ENCODE measurements around the gene CDCP1.

Gene CDCP1

DNA sequence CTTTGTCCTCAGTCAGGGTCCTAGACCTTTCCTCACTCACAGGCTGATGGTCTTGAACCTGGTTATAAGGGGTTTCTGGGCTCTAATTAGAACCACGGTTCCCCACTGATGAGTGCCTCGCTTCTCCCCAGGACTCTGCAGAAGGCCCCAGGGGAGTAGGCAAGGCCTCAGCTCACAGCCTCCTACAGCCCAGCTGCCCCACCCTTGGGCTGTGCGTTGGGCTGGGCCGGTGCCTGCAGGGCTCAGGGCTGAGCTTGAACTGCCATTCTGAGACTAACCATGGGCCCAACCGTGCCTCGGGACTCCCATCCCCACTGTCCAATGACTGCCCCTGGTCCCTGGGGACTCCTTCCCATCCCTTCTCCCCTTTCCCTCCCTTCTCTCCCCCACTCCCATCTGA lies 94.5 kb downstream of the CDCP1 start:
- Histone ChIP-seq H3K4me1 (ENCODE audit: low read length) (no peaks in the 10 kb centered on the region), H3K9me3 (replicated peaks; ENCODE audit: insufficient read depth, low read length) (no peaks in the 10 kb centered on the region), H3K4me3 (ENCODE audit: low read length) (no peak overlapping the region), H3K27me3 (replicated peaks; ENCODE audit: insufficient read depth, low read length) (no peaks in the 10 kb centered on the region), H3F3A (ENCODE audit: insufficient read depth, low read length) (no peaks in the 10 kb centered on the region), H3K79me2 (ENCODE audit: low read length) (no peaks in the 10 kb centered on the region), H3K27ac (ENCODE audit: low read length) (no peak overlapping the region), H2AFZ (ENCODE audit: low read length) (no peak overlapping the region), H4K20me1 (ENCODE audit: insufficient read depth, low read length) (no peaks in the 10 kb centered on the region), H3K36me3 (replicated peaks; ENCODE audit: insufficient read depth, low read length) (no peaks in the 10 kb centered on the region), H3K4me2 (ENCODE audit: low read depth, low read length) (no peak overlapping the region), H3K9me2 (replicated peaks; ENCODE audit: insufficient read depth, low read length) (no peaks in the 10 kb centered on the region), H3K9ac (ENCODE audit: low read length) (no peak overlapping the region)
- no peak for DNase-seq
- TF ChIP-seq EZH2phosphoT487 (IDR thresholded peaks at IDR 0.05; ENCODE audit: low read length) (no peak), EZH2 (optimal IDR thresholded peaks at IDR 0.05; ENCODE audit: low read depth, low read length) (no peak), CTCF (IDR thresholded peaks at IDR 0.05; ENCODE audit: low read length) (no peak)

GRCh38 chr3:45049807-45050206 lies 96.4 kb downstream of the CDCP1 start:
- H3K79me2 ChIP-seq (ENCODE audit: low read length), result no peaks in the 10 kb centered on the region
- H3K36me3 ChIP-seq (replicated peaks; ENCODE audit: insufficient read depth, low read length), result no peaks in the 10 kb centered on the region
- H3K4me2 ChIP-seq (ENCODE audit: low read depth, low read length), result no peak overlapping the region
- H3K4me3 ChIP-seq (ENCODE audit: low read length), result no peak overlapping the region
- H3K27me3 ChIP-seq (replicated peaks; ENCODE audit: insufficient read depth, low read length), result no peaks in the 10 kb centered on the region
- no peak overlapping the region for H3K27ac ChIP-seq (ENCODE audit: low read length)
- H3K4me1 ChIP-seq (ENCODE audit: low read length), result no peaks in the 10 kb centered on the region
- H3K9me2 ChIP-seq (replicated peaks; ENCODE audit: insufficient read depth, low read length), result no peaks in the 10 kb centered on the region
- no peak overlapping the region for H3K9ac ChIP-seq (ENCODE audit: low read length)
- no peak overlapping the region for H2AFZ ChIP-seq (ENCODE audit: low read length)
- DNase-seq, result no peak
- TF ChIP-seq CTCF (IDR thresholded peaks at IDR 0.05; ENCODE audit: low read length), result no peak
- TF ChIP-seq EZH2phosphoT487 (IDR thresholded peaks at IDR 0.05; ENCODE audit: low read length), result no peak
- no peak for TF ChIP-seq EZH2 (optimal IDR thresholded peaks at IDR 0.05; ENCODE audit: low read depth, low read length)
- H3F3A ChIP-seq (ENCODE audit: insufficient read depth, low read length), result no peaks in the 10 kb centered on the region
- no peaks in the 10 kb centered on the region for H3K9me3 ChIP-seq (replicated peaks; ENCODE audit: insufficient read depth, low read length)
- H4K20me1 ChIP-seq (ENCODE audit: insufficient read depth, low read length), result no peaks in the 10 kb centered on the region

DNA sequence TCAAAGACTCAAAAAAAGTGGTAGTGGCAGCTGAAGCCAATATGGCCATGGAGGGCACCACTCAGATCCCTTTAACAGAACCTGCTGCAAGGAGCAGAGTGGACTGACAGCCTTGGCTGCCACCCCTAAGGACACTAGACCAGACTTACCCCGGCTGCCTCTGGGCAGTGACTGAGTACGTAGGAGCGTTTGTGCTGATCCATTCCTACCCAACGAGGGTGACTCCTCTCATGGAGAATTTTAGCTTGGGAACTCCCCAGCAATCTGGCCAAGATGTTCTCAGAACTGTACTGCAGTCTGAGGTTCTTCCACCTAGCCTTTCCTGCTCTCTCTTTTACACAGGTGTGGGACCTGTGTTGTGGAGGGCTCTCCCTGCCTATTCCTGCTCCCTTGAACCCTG lies 97.9 kb downstream of the CDCP1 start:
- Histone ChIP-seq H3K4me1 (ENCODE audit: low read length) (no peaks in the 10 kb centered on the region), H3K27ac (ENCODE audit: low read length) (no peak overlapping the region), H3K4me2 (ENCODE audit: low read depth, low read length) (no peak overlapping the region), H2AFZ (ENCODE audit: low read length) (no peak overlapping the region), H3F3A (ENCODE audit: insufficient read depth, low read length) (no peaks in the 10 kb centered on the region), H3K27me3 (replicated peaks; ENCODE audit: insufficient read depth, low read length) (no peaks in the 10 kb centered on the region), H3K9me3 (replicated peaks; ENCODE audit: insufficient read depth, low read length) (no peaks in the 10 kb centered on the region), H3K4me3 (ENCODE audit: low read length) (no peak overlapping the region), H3K79me2 (ENCODE audit: low read length) (no peaks in the 10 kb centered on the region), H3K9ac (ENCODE audit: low read length) (no peak overlapping the region), H4K20me1 (ENCODE audit: insufficient read depth, low read length) (no peaks in the 10 kb centered on the region), H3K9me2 (replicated peaks; ENCODE audit: insufficient read depth, low read length) (no peaks in the 10 kb centered on the region), H3K36me3 (replicated peaks; ENCODE audit: insufficient read depth, low read length) (no peaks in the 10 kb centered on the region)
- DNase-seq, result no peak
- TF ChIP-seq EZH2phosphoT487 (IDR thresholded peaks at IDR 0.05; ENCODE audit: low read length) (no peak), EZH2 (optimal IDR thresholded peaks at IDR 0.05; ENCODE audit: low read depth, low read length) (no peak), CTCF (IDR thresholded peaks at IDR 0.05; ENCODE audit: low read length) (no peak)

All from MM.1S (cell line).